ENCODE measurements around the gene DDX1. TPM values are rescaled to one million over a fixed set of nuclear protein-coding genes. Genes with fewer than 3 reads are reported as not detected.
"Not testable (repeated sequence)": the region's sequence is repeated elsewhere in the genome, so short reads cannot be mapped to it uniquely, and the experiment has no call there.

The DDX1 gene
- total RNA-seq, 4 donors from 2014 or later: 63.0 to 85.6 (median 75.2) TPM

DNA sequence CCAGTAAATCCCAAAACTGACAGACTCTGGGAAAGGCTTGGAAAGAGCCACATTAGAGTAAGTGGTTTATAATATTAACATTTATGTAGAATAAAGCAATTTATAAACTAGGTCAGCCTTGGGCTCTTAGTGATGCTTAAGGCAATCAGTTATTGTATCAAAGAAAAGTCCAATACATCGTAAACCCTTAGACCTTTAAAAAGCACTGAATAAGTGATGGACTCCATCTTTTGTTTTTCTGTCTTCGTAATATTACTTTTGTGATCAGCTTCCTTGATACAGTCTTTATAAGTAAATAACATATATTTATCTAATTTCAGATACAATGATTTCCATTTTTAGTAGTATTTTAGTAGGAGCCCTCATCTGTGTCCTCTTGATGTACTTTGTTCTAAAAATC is 28.7 kb downstream of the DDX1 start:
- Histone ChIP-seq H3K36me3 (peaks cover 56% of the 10 kb centered on the region in 2 donors), H3K4me3 (replicated peaks in 1 of 3) (no peak overlapping the region)
- WGBS, 2 donors: 98% methylated on average over 2 of the region's 2 CpGs

DNA sequence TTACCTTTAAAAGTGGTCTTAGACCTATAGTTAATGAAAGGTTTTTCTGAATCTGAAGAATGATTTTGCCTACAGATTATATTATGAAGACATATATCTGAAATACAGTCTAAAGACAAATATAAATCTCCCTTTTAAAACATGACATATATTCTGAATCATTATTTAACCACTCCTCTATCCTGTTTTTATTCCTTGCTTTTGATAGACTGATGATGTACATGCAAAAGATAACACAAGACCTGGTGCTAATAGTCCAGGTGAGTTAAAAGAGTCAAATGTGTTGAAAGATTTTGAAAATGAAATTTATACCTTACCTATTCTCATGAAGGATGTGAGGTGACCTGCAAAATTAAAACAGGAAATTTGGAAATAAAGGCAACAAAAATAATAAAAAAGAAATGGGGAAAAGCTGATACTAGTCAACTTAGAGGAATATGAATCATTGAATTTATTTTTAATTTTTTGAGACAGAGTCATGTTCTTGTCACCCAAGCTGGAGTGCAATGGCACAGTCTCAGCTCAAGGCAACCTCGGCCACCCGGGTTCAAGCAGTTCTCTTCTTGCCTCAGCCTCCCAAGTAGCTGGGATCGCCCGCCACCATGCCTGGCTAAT is 29.3 kb downstream of the DDX1 start:
- H3K4me3 ChIP-seq (replicated peaks in 1 of 3): no peak overlapping the region
- no peak for TF ChIP-seq POLR2A (IDR thresholded peaks at IDR 0.05)
- WGBS, 2 donors: 95 to 99% methylated on average over 4 of the region's 4 CpGs
- H3K4me1 ChIP-seq: no peaks in the 10 kb centered on the region
- H3K27ac ChIP-seq: no peak overlapping the region
- no peak for DNase-seq
- intact Hi-C loops (cut with DNase I): no loop called here
- H3K9me3 ChIP-seq: no peaks in the 10 kb centered on the region
- peaks cover 53 to 56% of the 10 kb centered on the region in 2 donors for H3K36me3 ChIP-seq
- no peaks in the 10 kb centered on the region for H3K27me3 ChIP-seq

More for the DNA sequence above, 28.7 kb downstream of the DDX1 start:
- DNase-seq: no peak
- no peaks in the 10 kb centered on the region for H3K27me3 ChIP-seq
- H3K27ac ChIP-seq: no peak overlapping the region
- H3K4me1 ChIP-seq: no peaks in the 10 kb centered on the region
- intact Hi-C loops (cut with DNase I): no loop called here
- TF ChIP-seq POLR2A (IDR thresholded peaks at IDR 0.05): no peak
- TF ChIP-seq, protein P1, sequence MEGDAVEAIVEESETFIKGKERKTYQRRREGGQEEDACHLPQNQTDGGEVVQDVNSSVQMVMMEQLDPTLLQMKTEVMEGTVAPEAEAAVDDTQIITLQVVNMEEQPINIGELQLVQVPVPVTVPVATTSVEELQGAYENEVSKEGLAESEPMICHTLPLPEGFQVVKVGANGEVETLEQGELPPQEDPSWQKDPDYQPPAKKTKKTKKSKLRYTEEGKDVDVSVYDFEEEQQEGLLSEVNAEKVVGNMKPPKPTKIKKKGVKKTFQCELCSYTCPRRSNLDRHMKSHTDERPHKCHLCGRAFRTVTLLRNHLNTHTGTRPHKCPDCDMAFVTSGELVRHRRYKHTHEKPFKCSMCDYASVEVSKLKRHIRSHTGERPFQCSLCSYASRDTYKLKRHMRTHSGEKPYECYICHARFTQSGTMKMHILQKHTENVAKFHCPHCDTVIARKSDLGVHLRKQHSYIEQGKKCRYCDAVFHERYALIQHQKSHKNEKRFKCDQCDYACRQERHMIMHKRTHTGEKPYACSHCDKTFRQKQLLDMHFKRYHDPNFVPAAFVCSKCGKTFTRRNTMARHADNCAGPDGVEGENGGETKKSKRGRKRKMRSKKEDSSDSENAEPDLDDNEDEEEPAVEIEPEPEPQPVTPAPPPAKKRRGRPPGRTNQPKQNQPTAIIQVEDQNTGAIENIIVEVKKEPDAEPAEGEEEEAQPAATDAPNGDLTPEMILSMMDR (IDR thresholded peaks at IDR 0.05): no peak
- no peaks in the 10 kb centered on the region for H3K9me3 ChIP-seq

DNA sequence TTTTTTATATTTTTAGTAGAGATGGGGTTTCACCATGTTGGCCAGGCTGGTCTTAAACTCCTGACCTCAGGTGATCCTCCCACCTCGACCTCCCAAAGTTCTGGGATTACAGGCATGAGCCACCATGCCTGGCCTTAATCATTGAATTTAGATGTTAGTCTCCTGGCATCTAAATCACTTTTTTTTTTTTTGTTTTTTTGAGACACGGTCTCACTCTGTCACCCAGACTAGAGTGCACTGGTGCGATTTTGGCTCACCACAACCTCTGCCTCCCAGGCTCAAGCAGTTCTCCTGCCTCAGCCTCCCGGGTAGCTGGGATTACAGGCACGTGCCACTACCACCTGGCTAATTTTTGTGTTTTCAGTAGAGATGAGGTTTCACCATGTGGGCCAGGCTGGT is 29.8 kb downstream of the DDX1 start:
- H3K27ac ChIP-seq; intact Hi-C loops (cut with DNase I); H3K4me3 ChIP-seq (replicated peaks in 1 of 3); DNase-seq; H3K4me1 ChIP-seq; H3K9me3 ChIP-seq; H3K27me3 ChIP-seq: not testable (repeated sequence)
- peaks cover 53 to 56% of the 10 kb centered on the region in 2 donors for H3K36me3 ChIP-seq
- 94 to 95% methylated on average over 5 of the region's 5 CpGs for WGBS, 2 donors

DNA sequence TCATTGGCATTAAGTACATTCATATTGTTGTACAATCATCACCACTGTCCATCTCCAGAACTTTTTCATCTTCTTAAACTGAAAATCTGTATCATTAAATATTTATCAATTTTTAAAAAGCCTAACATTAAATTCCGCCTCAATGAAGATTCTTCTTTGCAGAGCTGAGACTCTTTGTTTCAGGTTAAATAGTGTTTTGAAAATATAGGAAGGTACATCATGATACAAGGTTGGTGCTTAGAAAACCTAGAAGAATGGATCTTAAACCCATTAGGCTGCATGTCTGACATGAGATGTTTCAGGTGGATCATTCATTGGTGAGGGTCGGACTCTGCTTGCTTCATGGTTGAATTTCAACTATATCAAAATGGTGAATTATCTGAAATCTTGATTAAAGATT is 30.5 kb downstream of the DDX1 start:
- intact Hi-C loops (cut with DNase I): no loop called here
- WGBS, 2 donors: 97 to 100% methylated on average over 2 of the region's 2 CpGs
- DNase-seq: no peak
- Histone ChIP-seq H3K4me1 (no peaks in the 10 kb centered on the region), H3K9me3 (no peaks in the 10 kb centered on the region), H3K27me3 (no peaks in the 10 kb centered on the region), H3K36me3 (peaks cover 53 to 56% of the 10 kb centered on the region in 2 donors), H3K27ac (no peak overlapping the region), H3K4me3 (replicated peaks in 1 of 3) (no peak overlapping the region)
- TF ChIP-seq, protein P1 (IDR thresholded peaks at IDR 0.05): no peak
- TF ChIP-seq POLR2A (IDR thresholded peaks at IDR 0.05): no peak

DNA sequence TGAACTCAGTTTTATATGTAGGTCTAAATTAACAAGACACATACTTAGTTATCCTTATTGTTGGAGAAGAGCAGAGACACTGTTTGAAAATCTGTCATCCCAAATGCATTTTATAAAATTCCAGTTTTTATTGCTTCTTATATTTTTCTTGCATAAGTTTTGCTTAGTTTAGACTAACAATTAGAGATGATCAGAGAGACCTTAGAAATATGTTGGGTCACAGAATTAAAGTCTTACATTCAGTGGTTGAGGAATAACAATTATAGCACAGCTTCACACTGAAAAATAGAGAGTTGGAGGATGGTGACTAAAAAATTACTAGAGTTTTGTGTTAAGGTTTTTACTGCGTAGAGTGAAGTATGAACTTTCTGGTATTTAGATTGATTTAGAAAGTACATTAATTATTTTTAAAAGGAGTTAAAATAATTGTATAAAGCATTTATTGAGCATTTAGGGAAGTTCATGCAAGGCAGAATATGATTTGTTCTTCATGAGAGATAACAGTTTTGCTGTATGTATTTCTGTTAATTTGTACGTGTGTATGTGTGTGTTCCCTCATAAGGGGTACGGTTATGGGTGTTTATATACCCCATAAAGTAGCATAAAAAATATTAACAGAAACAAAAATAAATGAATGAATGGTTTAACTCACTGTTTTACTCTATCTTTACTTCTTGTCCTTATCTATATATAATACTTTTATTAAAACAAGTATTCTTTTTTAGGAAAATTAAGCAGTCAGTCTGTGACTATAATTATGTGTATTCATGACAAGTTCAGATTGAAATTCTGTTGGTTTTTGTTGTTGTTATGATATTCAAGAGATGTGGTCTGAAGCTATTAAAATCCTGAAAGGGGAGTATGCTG is 31.2 kb downstream of the DDX1 start:
- 96 to 98% methylated on average over 3 of the region's 3 CpGs for WGBS, 2 donors
- peaks cover 52 to 56% of the 10 kb centered on the region in 2 donors for H3K36me3 ChIP-seq
- H3K27me3 ChIP-seq: no peaks in the 10 kb centered on the region
- no peak for DNase-seq
- intact Hi-C loops (cut with DNase I): no loop called here
- H3K4me1 ChIP-seq: no peaks in the 10 kb centered on the region
- no peaks in the 10 kb centered on the region for H3K9me3 ChIP-seq
- no peak overlapping the region for H3K4me3 ChIP-seq (replicated peaks in 1 of 3)
- TF ChIP-seq POLR2A (IDR thresholded peaks at IDR 0.05): no peak
- TF ChIP-seq, protein P1 (IDR thresholded peaks at IDR 0.05): no peak
- H3K27ac ChIP-seq: no peak overlapping the region

DNA sequence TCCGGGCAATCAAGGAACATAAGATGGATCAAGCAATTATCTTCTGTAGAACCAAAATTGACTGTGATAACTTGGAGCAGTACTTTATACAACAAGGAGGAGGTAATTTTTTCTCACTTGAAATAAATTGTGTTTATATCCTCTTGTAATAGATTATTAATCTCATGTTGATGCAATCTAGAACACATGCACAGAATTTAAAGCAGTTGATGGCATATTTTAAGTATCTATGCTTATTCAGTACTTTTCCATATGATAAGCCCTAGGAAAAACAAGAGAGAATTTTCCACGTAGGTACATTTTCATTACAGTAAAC is 31.8 kb downstream of the DDX1 start:
- 96 to 99% methylated on average over 2 of the region's 2 CpGs for WGBS, 2 donors
- H3K27ac ChIP-seq: no peak overlapping the region
- no peaks in the 10 kb centered on the region for H3K9me3 ChIP-seq
- no peaks in the 10 kb centered on the region for H3K27me3 ChIP-seq
- intact Hi-C loops (cut with DNase I): no loop called here
- no peak for TF ChIP-seq POLR2A (IDR thresholded peaks at IDR 0.05)
- TF ChIP-seq, protein P1 (IDR thresholded peaks at IDR 0.05): no peak
- H3K4me1 ChIP-seq: no peaks in the 10 kb centered on the region
- no peak for DNase-seq
- peaks cover 46 to 51% of the 10 kb centered on the region in 2 donors for H3K36me3 ChIP-seq
- H3K4me3 ChIP-seq (replicated peaks in 1 of 3): no peak overlapping the region
